Measurements from ENCODE around the gene FOXL1. TPM values are rescaled to one million over a fixed set of nuclear protein-coding genes. Genes with fewer than 3 reads are reported as not detected.

Gene FOXL1
- total and polyA plus RNA-seq, 12 donors, result 0.18 to 2.1 (median 0.69) TPM

GRCh38 chr16:86565181-86565631 is 13.1 kb upstream of the FOXL1 start:
- H3K4me1 ChIP-seq (replicated peaks in 1 of 2), result peaks cover 0 to 6% of the 10 kb centered on the region in 2 donors
- no peaks in the 10 kb centered on the region for H3K9me3 ChIP-seq (replicated peaks in 1 of 3)
- DNase-seq, result peak in 1 of 7 donors; percentile 15
- H3K27me3 ChIP-seq, result peaks cover 62% of the 10 kb centered on the region
- H3K4me3 ChIP-seq, result peak overlapping the region in 1 of 4 donors; percentile 54
- intact Hi-C loops (cut with DNase I), result loop anchor here (2.0 to 10.0 kb wide), 3 partner anchors 497 to 714 kb away; no protein-coding TSS in a partner anchor
- peak overlapping the region in 2 of 5 donors; percentile 52 to 80 for H3K27ac ChIP-seq
- TF ChIP-seq POLR2A (IDR thresholded peaks at IDR 0.05) (no peak), CTCF (IDR thresholded peaks at IDR 0.05) (no peak)
- no peaks in the 10 kb centered on the region for H3K36me3 ChIP-seq (replicated peaks in 1 of 2)
- WGBS, 4 donors, result 39 to 56% (median 48%) methylated on average over 16 of the region's 16 CpGs

- DNase-seq, result peak in 1 of 7 donors; percentile 15
- Histone ChIP-seq H3K4me3 (peak overlapping the region in 1 of 4 donors; percentile 54), H3K36me3 (replicated peaks in 1 of 2) (no peaks in the 10 kb centered on the region), H3K4me1 (replicated peaks in 1 of 2) (peaks cover 0 to 6% of the 10 kb centered on the region in 2 donors), H3K27ac (peak overlapping the region in 3 of 5 donors; percentile 32 to 80 (median 52)), H3K9me3 (replicated peaks in 1 of 3) (no peaks in the 10 kb centered on the region), H3K27me3 (peaks cover 68% of the 10 kb centered on the region)
- WGBS, 4 donors, result 9 to 14% (median 11%) methylated on average over 30 to 53 of the region's 53 CpGs
- TF ChIP-seq POLR2A (IDR thresholded peaks at IDR 0.05), result no peak
- intact Hi-C loops (cut with DNase I), result loop anchor here (2.0 to 10.0 kb wide), 3 partner anchors 496 to 713 kb away; no protein-coding TSS in a partner anchor
Observed at GRCh38 chr16:86565644-86566511, 12.5 kb upstream of the FOXL1 start.

GRCh38 chr16:86566601-86566965 is 11.8 kb upstream of the FOXL1 start, which contains the start of gene FOXC2:
FOXC2 (plus strand) TSS chr16:86566829; CDS start chr16:86567336, 507 bp downstream.
- Histone ChIP-seq H3K9me3 (replicated peaks in 1 of 3) (no peaks in the 10 kb centered on the region), H3K27me3 (peaks cover 68% of the 10 kb centered on the region), H3K4me3 (peak within 1 kb of the TSS in 2 of 4 donors; percentile 5 to 54), H3K4me1 (replicated peaks in 1 of 2) (peaks cover 0 to 6% of the 10 kb centered on the region in 2 donors), H3K27ac (peak within 1 kb of the TSS in 4 of 5 donors; percentile 16 to 85 (median 54)), H3K36me3 (replicated peaks in 1 of 2) (no peaks in the 10 kb centered on the region)
- intact Hi-C loops (cut with DNase I), result loop anchor here (5.0 to 10.0 kb wide), 2 partner anchors 496 to 708 kb away; no protein-coding TSS in a partner anchor
- TF ChIP-seq CTCF (IDR thresholded peaks at IDR 0.05) (no peak), POLR2A (IDR thresholded peaks at IDR 0.05) (peak in 1 of 2 donors; percentile 12)
- peak; percentile 70 to 85 (median 79) for DNase-seq
- 1 to 4% (median 2%) methylated on average over 20 to 30 of the region's 30 CpGs for WGBS, 4 donors

GRCh38 chr16:86566966-86567700 is 11.2 kb upstream of the FOXL1 start:
- TF ChIP-seq POLR2A (IDR thresholded peaks at IDR 0.05) (no peak), CTCF (IDR thresholded peaks at IDR 0.05) (no peak)
- 1 to 3% (median 2%) methylated on average over 33 to 88 of the region's 88 CpGs; no CpG with 5 or more reads in 1 of the 4 donors for WGBS, 4 donors
- H3K9me3 ChIP-seq (replicated peaks in 1 of 3), result no peaks in the 10 kb centered on the region
- no peaks in the 10 kb centered on the region for H3K36me3 ChIP-seq (replicated peaks in 1 of 2)
- peak overlapping the region in 2 of 4 donors; percentile 5 to 54 for H3K4me3 ChIP-seq
- peaks cover 0 to 6% of the 10 kb centered on the region in 2 donors for H3K4me1 ChIP-seq (replicated peaks in 1 of 2)
- peaks cover 69% of the 10 kb centered on the region for H3K27me3 ChIP-seq
- H3K27ac ChIP-seq, result peak overlapping the region in 4 of 5 donors; percentile 16 to 85 (median 47)
- DNase-seq, result no peak
- intact Hi-C loops (cut with DNase I), result loop anchor here (5.0 to 10.0 kb wide), 2 partner anchors 495 to 708 kb away; no protein-coding TSS in a partner anchor
